ENCODE measurements around the gene SPOCK1. TPM values are rescaled to one million over a fixed set of nuclear protein-coding genes. Genes with fewer than 3 reads are reported as not detected.

Gene SPOCK1
- total and polyA plus RNA-seq, 2 donors (not counting 3 experiments of a cell fraction or from before 2014, with no cell fraction given), result 144 to 280 TPM

- H3K27ac ChIP-seq (ENCODE audit: insufficient read depth, low read depth, low read length), result no peak overlapping the region
- H3K4me1 ChIP-seq (ENCODE audit: control insufficient read depth, extremely low read depth, insufficient read depth, low read length), result no peaks in the 10 kb centered on the region
- H3K27me3 ChIP-seq (ENCODE audit: control insufficient read depth in 2 of 2, insufficient read depth in 2 of 2, low read length in 2 of 2), result no peaks in the 10 kb centered on the region
- H3K9me3 ChIP-seq (replicated peaks; ENCODE audit: control insufficient read depth, insufficient read depth, low read length), result no peaks in the 10 kb centered on the region
- H3K4me3 ChIP-seq (replicated peaks in 1 of 3; ENCODE audit: insufficient read depth in 1 of 3, low read depth in 1 of 3, low read length in 3 of 3), result no peak overlapping the region
- no peak for DNase-seq (ENCODE audit: low read depth, low spot score)
- dilution Hi-C loops (cut with MboI; ENCODE audit: extremely low pct_ligation_motif_present, low sequenced_read_pairs) (no loop called here), intact Hi-C loops (cut with micrococcal nuclease) (no loop called here)
- no peak for FAIRE-seq
- no TSS peak for BruUV-seq (replicated peaks)
- H3K9me1 ChIP-seq (replicated peaks; ENCODE audit: control insufficient read depth, extremely low read depth, insufficient read depth, low read length), result no peaks in the 10 kb centered on the region
- H3K9ac ChIP-seq (replicated peaks; ENCODE audit: extremely low read depth, insufficient read depth, low read length), result no peak overlapping the region
- TF ChIP-seq POLR2A (IDR thresholded peaks at IDR 0.05; ENCODE audit: low read depth, low read length) (no peak), MAX (IDR thresholded peaks at IDR 0.05; ENCODE audit: insufficient read depth, insufficient read length) (no peak), EZH2 (IDR thresholded peaks at IDR 0.05; ENCODE audit: borderline replicate concordance, low read depth, low read length, severe bottlenecking) (no peak), GATA2 (IDR thresholded peaks at IDR 0.05; ENCODE audit: insufficient read depth, insufficient read length, low read depth, low read length) (no peak), MYC (IDR thresholded peaks at IDR 0.05; ENCODE audit: low read depth, low read length) (no peak), FOS (IDR thresholded peaks at IDR 0.05; ENCODE audit: borderline replicate concordance, insufficient read depth, low read length) (no peak), JUN (IDR thresholded peaks at IDR 0.05; ENCODE audit: borderline replicate concordance, insufficient read depth, insufficient read length, low read depth) (no peak), CTCF (IDR thresholded peaks at IDR 0.05; ENCODE audit: extremely low read depth in 1 of 2, insufficient read depth in 1 of 2, low read depth in 1 of 2, low read length in 2 of 2) (no peak), POLR2AphosphoS5 (IDR thresholded peaks at IDR 0.05; ENCODE audit: insufficient read depth, low read depth, low read length) (no peak)
- no peaks in the 10 kb centered on the region for H3K36me3 ChIP-seq (ENCODE audit: control insufficient read depth in 2 of 2, extremely low read depth in 1 of 2, insufficient read depth in 2 of 2, low read length in 2 of 2)
- CTCF ChIA-PET, result no interaction called here
- POLR2A ChIA-PET, result no interaction called here
- H3K79me2 ChIP-seq (ENCODE audit: control insufficient read depth, insufficient read depth, low read length), result peaks cover 9% of the 10 kb centered on the region
- no peaks in the 10 kb centered on the region for H4K20me1 ChIP-seq (replicated peaks; ENCODE audit: control insufficient read depth, extremely low read depth, insufficient read depth, low read length)
- no peak overlapping the region for H2AFZ ChIP-seq (ENCODE audit: low read depth, low read length)
- H3K4me2 ChIP-seq (ENCODE audit: insufficient read depth, low read length), result no peak overlapping the region
These were observed 319.9 kb downstream of the SPOCK1 start for GRCh38 chr5:137179203-137179602.

All from endothelial cell of umbilical vein (primary cell).